ENCODE results near the gene SCUBE2. TPM values are rescaled to one million over a fixed set of nuclear protein-coding genes. Genes with fewer than 3 reads are reported as not detected.

SCUBE2 gene
- total RNA-seq, 1 experiment from 2014 or later = 1.9 TPM

- TF ChIP-seq ZNF281 (CRISPR knock-in tag; IDR thresholded peaks at IDR 0.05) (no peak), FOXP4 (CRISPR knock-in tag; IDR thresholded peaks at IDR 0.05) (no peak), GTF2I (CRISPR knock-in tag; conservative IDR thresholded peaks at IDR 0.05) (no peak), MAX (CRISPR knock-in tag; IDR thresholded peaks at IDR 0.05) (no peak), ERG (CRISPR knock-in tag; IDR thresholded peaks at IDR 0.05) (no peak)
These were observed 118.3 kb downstream of the SCUBE2 start (continued) for GRCh38 chr11:8973121-8973520.

GRCh38 chr11:8971924-8972316 lies 119.5 kb downstream of the SCUBE2 start:
- no peak overlapping the region for H3K27ac Mint-ChIP-seq
- H3K4me3 Mint-ChIP-seq = no peak overlapping the region
- no peaks in the 10 kb centered on the region for H3K4me1 Mint-ChIP-seq
- DNase-seq (ENCODE audit: low spot score) (no peak), ATAC-seq (no peak)
- ChIA-PET POLR2A (no interaction called here), CTCF (no interaction called here)
- peaks cover 6% of the 10 kb centered on the region; the same call in 1 of the 2 replicates for H3K9me3 Mint-ChIP-seq
- no peaks in the 10 kb centered on the region for H3K36me3 Mint-ChIP-seq
- TF ChIP-seq ARID4B (CRISPR knock-in tag; IDR thresholded peaks at IDR 0.05; ENCODE audit: borderline replicate concordance) (no peak), ATF1 (CRISPR knock-in tag; IDR thresholded peaks at IDR 0.05) (no peak), EMX1 (CRISPR knock-in tag; IDR thresholded peaks at IDR 0.05) (no peak), E2F4 (CRISPR knock-in tag; IDR thresholded peaks at IDR 0.05; ENCODE audit: borderline replicate concordance, low read depth) (no peak), ZNF512 (CRISPR knock-in tag; IDR thresholded peaks at IDR 0.05; ENCODE audit: borderline replicate concordance) (no peak), ZNF263 (CRISPR knock-in tag; IDR thresholded peaks at IDR 0.05; ENCODE audit: low read depth) (no peak), CREM (CRISPR knock-in tag; IDR thresholded peaks at IDR 0.05) (no peak), CBFB (CRISPR knock-in tag; IDR thresholded peaks at IDR 0.05; ENCODE audit: low read depth) (no peak), ATF2 (CRISPR knock-in tag; IDR thresholded peaks at IDR 0.05; ENCODE audit: borderline replicate concordance, low read depth) (no peak), USF2 (CRISPR knock-in tag; IDR thresholded peaks at IDR 0.05) (no peak), ATF6 (CRISPR knock-in tag; IDR thresholded peaks at IDR 0.05) (no peak), JAZF1 (CRISPR knock-in tag; IDR thresholded peaks at IDR 0.05) (no peak)
- H3K27me3 Mint-ChIP-seq (ENCODE audit: low read depth) = no peaks in the 10 kb centered on the region

Measured in WTC11 (cell line).